ENCODE measurements around the gene SLC9A7.

SLC9A7 gene

DNA sequence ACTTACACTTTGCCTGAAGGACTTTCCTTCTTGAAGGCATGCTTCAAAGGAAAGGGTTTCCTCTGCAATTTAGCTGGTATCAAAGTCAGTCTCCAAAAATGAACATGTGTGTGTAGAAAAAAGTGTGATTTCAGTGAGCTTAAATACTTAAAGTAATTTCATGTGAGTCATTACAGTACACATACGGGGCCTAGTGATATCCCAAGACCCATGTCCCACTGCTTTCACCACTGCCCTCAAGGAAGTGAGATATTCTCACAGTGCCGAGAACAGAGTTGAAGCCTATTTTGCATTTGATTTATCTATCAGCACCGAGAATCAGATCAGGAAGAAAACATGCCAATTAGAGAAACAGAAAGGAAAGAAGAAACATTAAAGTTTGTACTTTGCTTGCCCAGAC is 124.3 kb downstream of the SLC9A7 start:
- TF ChIP-seq, protein P1, sequence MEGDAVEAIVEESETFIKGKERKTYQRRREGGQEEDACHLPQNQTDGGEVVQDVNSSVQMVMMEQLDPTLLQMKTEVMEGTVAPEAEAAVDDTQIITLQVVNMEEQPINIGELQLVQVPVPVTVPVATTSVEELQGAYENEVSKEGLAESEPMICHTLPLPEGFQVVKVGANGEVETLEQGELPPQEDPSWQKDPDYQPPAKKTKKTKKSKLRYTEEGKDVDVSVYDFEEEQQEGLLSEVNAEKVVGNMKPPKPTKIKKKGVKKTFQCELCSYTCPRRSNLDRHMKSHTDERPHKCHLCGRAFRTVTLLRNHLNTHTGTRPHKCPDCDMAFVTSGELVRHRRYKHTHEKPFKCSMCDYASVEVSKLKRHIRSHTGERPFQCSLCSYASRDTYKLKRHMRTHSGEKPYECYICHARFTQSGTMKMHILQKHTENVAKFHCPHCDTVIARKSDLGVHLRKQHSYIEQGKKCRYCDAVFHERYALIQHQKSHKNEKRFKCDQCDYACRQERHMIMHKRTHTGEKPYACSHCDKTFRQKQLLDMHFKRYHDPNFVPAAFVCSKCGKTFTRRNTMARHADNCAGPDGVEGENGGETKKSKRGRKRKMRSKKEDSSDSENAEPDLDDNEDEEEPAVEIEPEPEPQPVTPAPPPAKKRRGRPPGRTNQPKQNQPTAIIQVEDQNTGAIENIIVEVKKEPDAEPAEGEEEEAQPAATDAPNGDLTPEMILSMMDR (conservative IDR thresholded peaks at IDR 0.05; ENCODE audit: control insufficient read depth, insufficient read depth, low read depth, low read length): no peak
- H3K4me3 ChIP-seq (ENCODE audit: control insufficient read depth, low read depth, low read length): no peak overlapping the region
- DNase-seq (ENCODE audit: low read depth): peak; percentile 26

DNA sequence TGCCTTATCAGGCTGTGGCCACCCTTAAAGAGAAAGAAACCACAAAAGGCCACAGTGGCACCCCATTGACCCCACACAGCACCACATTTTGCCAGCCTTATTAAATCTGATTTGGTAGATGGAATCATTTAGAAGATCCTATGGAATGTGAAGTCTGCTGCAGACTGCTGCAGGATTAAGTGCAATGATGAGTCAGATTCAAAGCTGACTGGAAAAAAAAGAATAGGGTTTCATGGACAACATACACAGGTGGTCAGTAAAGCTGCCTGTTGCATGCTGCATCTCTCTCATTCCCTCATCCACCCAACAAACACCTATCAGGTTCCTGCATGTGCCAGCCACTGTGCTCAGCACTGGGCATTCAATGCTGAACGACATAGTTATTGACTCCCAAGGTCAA is 128.8 kb downstream of the SLC9A7 start:
- no peak overlapping the region for H3K4me3 ChIP-seq (ENCODE audit: control insufficient read depth, low read depth, low read length)
- TF ChIP-seq, protein P1 (conservative IDR thresholded peaks at IDR 0.05; ENCODE audit: control insufficient read depth, insufficient read depth, low read depth, low read length): no peak
- DNase-seq (ENCODE audit: low read depth): peak; percentile 41

DNA sequence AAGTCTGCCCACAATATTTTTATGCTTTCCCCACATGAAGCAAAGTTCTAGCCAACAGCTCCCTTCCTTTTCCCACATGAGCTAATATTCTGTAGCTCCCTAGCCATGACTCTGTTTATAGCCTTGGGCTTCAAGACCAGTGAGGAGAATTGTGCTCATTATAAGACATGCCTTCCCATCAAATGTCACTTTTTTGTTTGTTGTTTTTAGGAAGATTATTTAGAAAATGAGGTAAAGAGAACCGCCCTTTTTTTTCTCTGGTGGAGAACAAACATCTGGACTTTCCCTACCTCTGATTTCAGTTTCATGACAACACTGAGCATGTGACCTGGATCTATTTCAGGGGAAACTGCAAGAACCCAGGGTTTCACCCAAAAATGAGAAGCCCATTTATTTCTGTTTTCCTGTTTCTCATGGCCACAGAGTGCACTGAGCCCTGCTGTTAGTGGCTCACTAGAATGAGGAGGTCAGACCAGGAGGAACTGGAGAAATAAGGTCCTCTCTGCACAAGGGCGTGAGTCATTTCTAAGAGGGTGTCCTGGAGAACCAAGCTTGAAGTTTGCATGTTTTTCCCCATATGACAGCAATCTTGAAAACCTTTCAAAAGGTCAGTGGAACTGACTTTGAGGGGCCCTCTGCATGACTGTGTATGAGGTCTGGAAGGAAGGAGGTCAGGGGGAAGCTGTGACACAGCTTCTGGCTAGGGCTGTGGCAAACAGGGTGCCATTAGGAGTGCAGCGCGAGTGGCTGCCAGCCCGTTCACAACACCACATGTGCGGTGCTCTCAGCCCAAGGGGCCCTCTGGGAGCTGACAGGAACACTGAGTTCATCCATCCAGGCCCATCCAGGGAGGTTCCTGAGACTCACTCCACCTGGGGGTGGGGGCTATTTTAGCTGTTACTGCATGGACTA is 130.2 kb downstream of the SLC9A7 start:
- H3K4me3 ChIP-seq (ENCODE audit: control insufficient read depth, low read depth, low read length): no peak overlapping the region
- TF ChIP-seq, protein P1 (conservative IDR thresholded peaks at IDR 0.05; ENCODE audit: control insufficient read depth, insufficient read depth, low read depth, low read length): no peak
- DNase-seq (ENCODE audit: low read depth): peak; percentile 81

DNA sequence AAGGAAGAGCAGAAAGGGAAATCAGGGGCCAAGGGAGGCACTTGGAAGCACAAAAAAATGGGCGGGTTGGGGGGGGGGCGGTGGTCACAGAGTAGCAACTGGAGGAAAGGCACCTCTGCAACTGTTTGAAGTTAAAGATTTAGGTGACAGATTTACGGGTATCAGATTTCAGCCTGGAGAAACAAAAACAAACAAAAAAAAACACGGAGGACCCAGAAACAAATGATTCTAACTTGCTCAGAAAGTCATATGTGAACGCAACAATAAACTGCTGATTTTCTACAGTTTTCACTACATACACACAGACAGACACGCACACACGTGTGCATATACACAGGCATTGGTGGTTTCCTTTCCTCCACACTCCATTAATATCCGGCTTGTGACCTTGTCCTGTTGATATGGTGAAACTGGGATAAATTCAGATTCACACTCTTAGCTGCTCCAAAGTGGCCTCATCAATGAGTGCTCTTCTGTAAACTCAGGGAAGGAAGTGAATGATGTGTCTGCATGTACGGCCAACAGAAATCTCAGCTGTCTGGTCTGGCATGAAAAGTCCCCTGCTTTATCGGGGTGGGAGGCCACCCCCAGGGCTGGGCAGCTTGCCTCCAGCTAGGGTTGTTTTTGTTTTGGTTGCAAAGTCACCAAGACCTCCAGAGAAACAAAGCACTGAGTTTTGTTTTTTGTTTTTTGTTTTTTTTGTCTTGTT is 131.1 kb downstream of the SLC9A7 start:
- peak; percentile 10 for DNase-seq (ENCODE audit: low read depth)
- no peak overlapping the region for H3K4me3 ChIP-seq (ENCODE audit: control insufficient read depth, low read depth, low read length)
- TF ChIP-seq, protein P1 (conservative IDR thresholded peaks at IDR 0.05; ENCODE audit: control insufficient read depth, insufficient read depth, low read depth, low read length): no peak

DNA sequence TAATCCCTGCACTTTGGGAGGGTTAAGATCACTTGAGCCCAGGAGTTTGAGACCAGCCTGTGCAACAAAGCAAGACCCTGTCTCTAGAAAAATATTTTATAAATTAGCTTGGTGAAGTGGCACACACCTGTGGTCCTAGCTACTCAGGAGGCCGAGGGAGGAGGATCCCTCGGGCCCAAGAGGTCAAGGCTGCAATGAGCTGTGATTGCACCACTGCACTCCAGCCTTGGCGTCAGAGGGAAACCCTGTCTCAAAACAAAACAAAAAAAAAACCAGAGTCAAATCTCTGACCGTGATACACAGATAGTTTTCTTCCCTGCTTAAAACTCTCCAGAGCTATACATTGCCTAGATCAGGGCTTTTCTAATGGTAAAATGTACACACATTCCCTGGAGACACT is 131.9 kb downstream of the SLC9A7 start:
- no peak overlapping the region for H3K4me3 ChIP-seq (ENCODE audit: control insufficient read depth, low read depth, low read length)
- no peak for DNase-seq (ENCODE audit: low read depth)
- TF ChIP-seq, protein P1 (conservative IDR thresholded peaks at IDR 0.05; ENCODE audit: control insufficient read depth, insufficient read depth, low read depth, low read length): no peak

DNA sequence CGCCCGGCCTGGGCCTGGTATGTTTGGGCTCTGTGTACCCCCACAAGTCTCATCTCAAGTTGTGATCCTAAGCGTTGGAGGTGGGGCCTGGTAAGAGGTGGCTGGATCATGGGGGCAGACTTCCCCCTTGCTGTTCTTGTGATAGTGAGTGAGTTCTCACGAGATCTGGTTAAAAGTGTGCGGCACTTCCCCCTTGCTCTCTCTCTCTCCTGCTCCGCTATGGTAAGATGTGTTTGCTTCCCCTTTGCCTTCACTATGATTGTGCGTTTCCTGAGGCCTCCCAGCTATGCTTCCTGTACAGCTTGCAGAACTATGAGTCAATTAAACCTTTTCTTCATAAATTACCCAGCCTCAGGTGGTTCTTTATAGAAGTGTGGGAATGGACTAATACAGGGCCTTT is 132.4 kb downstream of the SLC9A7 start:
- TF ChIP-seq, protein P1 (conservative IDR thresholded peaks at IDR 0.05; ENCODE audit: control insufficient read depth, insufficient read depth, low read depth, low read length): no peak
- DNase-seq (ENCODE audit: low read depth): no peak
- no peak overlapping the region for H3K4me3 ChIP-seq (ENCODE audit: control insufficient read depth, low read depth, low read length)
